Measurements from ENCODE around the gene MAB21L4. TPM values are rescaled to one million over a fixed set of nuclear protein-coding genes. Genes with fewer than 3 reads are reported as not detected.

The MAB21L4 gene
- total RNA-seq, 1 experiment from 2014 or later, result 0.15 TPM

- Mint-ChIP-seq H3K27ac (peak overlapping the region in 1 of 3 experiments; percentile 67; a peak in 1 of 7 replicates), H3K4me3 (no peak overlapping the region), H3K9me3 (peaks cover 5 to 12% of the 10 kb centered on the region in 2 experiments), H3K27me3 (ENCODE audit: low read depth) (no peaks in the 10 kb centered on the region; the same call in 1 of the 2 replicates), H3K4me1 (peaks cover 17 to 23% of the 10 kb centered on the region in 2 experiments), H3K36me3 (ENCODE audit: insufficient read depth in 1 of 3, low read depth in 3 of 3) (peaks cover 0 to 6% (median 0%) of the 10 kb centered on the region in 3 experiments; a peak in 4 of 7 replicates)
- DNase-seq, result peak; percentile 93
- Histone ChIP-seq H4K5ac (ENCODE audit: insufficient read length, low read depth, low read length) (no peak overlapping the region), H4K8ac (replicated peaks; ENCODE audit: insufficient read length, low read depth, low read length) (no peak overlapping the region), H2BK120ac (ENCODE audit: low read depth, low read length, poor library complexity, severe bottlenecking) (no peak overlapping the region), H4K20me1 (ENCODE audit: control insufficient read depth, insufficient read depth, insufficient read length) (no peaks in the 10 kb centered on the region), H3T11ph (ENCODE audit: low read length) (no peak overlapping the region), H4K91ac (ENCODE audit: insufficient read length, low read depth, low read length) (no peak overlapping the region), H3K4ac (ENCODE audit: low read depth, low read length) (no peak overlapping the region), H2BK5ac (ENCODE audit: insufficient read length, low read length) (no peak overlapping the region), H3K4me2 (ENCODE audit: insufficient read depth, insufficient read length, low read length) (no peak overlapping the region), H3K9me3 (ENCODE audit: control insufficient read depth, low read depth, low read length) (no peaks in the 10 kb centered on the region), H3K56ac (ENCODE audit: insufficient read length, low read depth, low read length) (no peak overlapping the region), H2BK20ac (ENCODE audit: low read depth, low read length, poor library complexity, severe bottlenecking) (no peak overlapping the region), H2AFZ (ENCODE audit: low read length) (no peak overlapping the region), H3K79me1 (ENCODE audit: insufficient read depth, low read depth, low read length, poor library complexity, severe bottlenecking) (no peaks in the 10 kb centered on the region), H3K23me2 (ENCODE audit: insufficient read length, low read depth, low read length, poor library complexity, severe bottlenecking) (no peaks in the 10 kb centered on the region), H3K27ac (ENCODE audit: insufficient read length, low read depth, low read length) (no peak overlapping the region), H3K79me2 (ENCODE audit: insufficient read depth, low read length) (no peaks in the 10 kb centered on the region), H3K14ac (ENCODE audit: insufficient read depth, low read length) (no peak overlapping the region), H3K9ac (ENCODE audit: extremely low read depth, insufficient read length, low read length) (no peak overlapping the region), H3K23ac (ENCODE audit: insufficient read length, low read depth, low read length) (no peak overlapping the region), H3K27me3 (ENCODE audit: insufficient read depth, low read length) (no peaks in the 10 kb centered on the region), H2BK15ac (ENCODE audit: low read depth, low read length) (no peak overlapping the region), H2BK12ac (ENCODE audit: insufficient read length, low read depth, low read length) (no peak overlapping the region), H2AK5ac (ENCODE audit: insufficient read length, low read length) (no peak overlapping the region), H3K18ac (ENCODE audit: insufficient read length, low read depth, low read length) (no peak overlapping the region), H3K4me1 (ENCODE audit: insufficient read depth, low read length) (0 out of 2 replicates have a peak, but pooled peaks cover 7% of the 10 kb centered on the region)
- TF ChIP-seq, protein P1, sequence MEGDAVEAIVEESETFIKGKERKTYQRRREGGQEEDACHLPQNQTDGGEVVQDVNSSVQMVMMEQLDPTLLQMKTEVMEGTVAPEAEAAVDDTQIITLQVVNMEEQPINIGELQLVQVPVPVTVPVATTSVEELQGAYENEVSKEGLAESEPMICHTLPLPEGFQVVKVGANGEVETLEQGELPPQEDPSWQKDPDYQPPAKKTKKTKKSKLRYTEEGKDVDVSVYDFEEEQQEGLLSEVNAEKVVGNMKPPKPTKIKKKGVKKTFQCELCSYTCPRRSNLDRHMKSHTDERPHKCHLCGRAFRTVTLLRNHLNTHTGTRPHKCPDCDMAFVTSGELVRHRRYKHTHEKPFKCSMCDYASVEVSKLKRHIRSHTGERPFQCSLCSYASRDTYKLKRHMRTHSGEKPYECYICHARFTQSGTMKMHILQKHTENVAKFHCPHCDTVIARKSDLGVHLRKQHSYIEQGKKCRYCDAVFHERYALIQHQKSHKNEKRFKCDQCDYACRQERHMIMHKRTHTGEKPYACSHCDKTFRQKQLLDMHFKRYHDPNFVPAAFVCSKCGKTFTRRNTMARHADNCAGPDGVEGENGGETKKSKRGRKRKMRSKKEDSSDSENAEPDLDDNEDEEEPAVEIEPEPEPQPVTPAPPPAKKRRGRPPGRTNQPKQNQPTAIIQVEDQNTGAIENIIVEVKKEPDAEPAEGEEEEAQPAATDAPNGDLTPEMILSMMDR (conservative IDR thresholded peaks at IDR 0.05), result peak; percentile 96
- no CpG with 5 or more reads among the region's 33 CpGs for WGBS (ENCODE audit: extremely low coverage, insufficient read length, low lambda C conversion rate)
These were observed 44.6 kb downstream of the MAB21L4 start for GRCh38 chr2:240851078-240851991.

Data from H9 (cell line).